HepG2 (cell line): ENCODE data around the gene C4orf54.

Experiments used
- CBX1 ChIP-seq: IDR thresholded peaks from one replicate; pipeline ENCODE4 v1.6.1; 2016; ENCODE audit warnings: antibody characterized with exemption, low read depth
- MAF1 ChIP-seq: sonication (generic); formaldehyde crosslinking; IDR thresholded peaks from 2 replicates; pipeline ENCODE4 v1.5.0; 2020; ENCODE audit warnings: missing genetic modification reagents, borderline replicate concordance
- MYC ChIP-seq: sonication (generic); formaldehyde crosslinking; IDR thresholded peaks from 2 replicates; pipeline ENCODE4 v1.9.0; 2021; ENCODE audit warnings: missing genetic modification reagents, borderline replicate concordance
- POLR2A ChIP-seq, 2 experiments: IDR thresholded peaks; 2 replicates each; pipeline ENCODE4 v1.6.1; 2011; ENCODE audit warnings: low read depth in 2 of 2, low read length in 2 of 2, mild to moderate bottlenecking in 1 of 2, moderate library complexity in 1 of 2; ENCODE audit not compliant: insufficient read depth in 1 of 2
- RNF2 ChIP-seq: fragments of 450-650 bp; conservative IDR thresholded peaks from 2 replicates; pipeline ENCODE4 v1.6.1; 2016; ENCODE audit warnings: low read depth
- ZNF274 ChIP-seq: sonication (generic); formaldehyde crosslinking; IDR thresholded peaks from 2 replicates; pipeline ENCODE4 v1.5.1; 2020; ENCODE audit warnings: mild to moderate bottlenecking, missing genetic modification reagents

GRCh38 chr4:99649208-99649607, 8.4 kb downstream of the C4orf54 start:
- TF ChIP-seq ZNF274: no peak
- no peak for TF ChIP-seq RNF2
- TF ChIP-seq POLR2A (IDR thresholded peaks at IDR 0.05; ENCODE audit: insufficient read depth in 1 of 2, low read depth in 2 of 2, low read length in 2 of 2): no peak
- no peak for TF ChIP-seq MYC (CRISPR knock-in tag)
- TF ChIP-seq CBX1: no peak
- TF ChIP-seq MAF1 (CRISPR knock-in tag): no peak
